Central memory CD4-positive, alpha-beta T cell (primary cell): Measurements from ENCODE around the gene MYRIP.
"Not testable (repeated sequence)": the region's sequence is repeated elsewhere in the genome, so short reads cannot be mapped to it uniquely, and the experiment has no call there.

Source experiments
- DNase-seq: peaks from one replicate; pipeline ENCODE4 v3.0.0; 2022

MYRIP gene

DNA sequence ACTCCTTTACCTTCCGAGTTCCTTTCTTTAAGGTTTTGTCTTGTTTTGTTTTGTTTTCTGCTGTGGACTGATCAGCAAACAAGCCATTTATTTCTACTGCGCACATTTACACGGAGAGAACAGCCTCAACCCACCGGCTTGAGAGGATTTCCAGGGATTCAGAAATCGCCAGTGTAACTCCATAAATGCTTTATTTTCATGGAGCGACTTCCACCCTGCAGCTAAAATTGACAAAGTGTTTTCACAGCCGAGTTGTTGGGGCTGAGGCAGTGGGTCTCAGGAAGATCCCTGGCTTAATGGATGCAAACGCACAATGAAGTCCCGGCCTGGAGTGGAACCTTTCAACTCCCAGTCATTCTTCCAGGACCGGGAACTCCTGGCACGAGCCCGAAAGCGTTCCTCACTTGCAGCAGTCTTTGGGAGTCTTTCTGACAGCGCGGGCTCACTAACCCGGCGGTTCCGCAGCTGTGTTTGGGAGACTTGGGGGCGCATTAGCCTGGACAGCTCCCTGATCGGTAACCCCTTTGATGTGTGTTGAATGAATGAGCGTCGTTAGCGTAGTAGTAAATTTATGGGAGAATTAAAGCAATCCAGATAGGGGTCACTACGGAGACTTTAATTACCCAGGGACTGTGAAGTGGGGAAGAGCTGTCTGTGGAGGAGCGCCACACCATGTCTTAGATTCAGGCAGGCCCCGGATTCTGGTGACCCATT lies 785 bp upstream of the MYRIP start:
- DNase-seq: no peak

DNA sequence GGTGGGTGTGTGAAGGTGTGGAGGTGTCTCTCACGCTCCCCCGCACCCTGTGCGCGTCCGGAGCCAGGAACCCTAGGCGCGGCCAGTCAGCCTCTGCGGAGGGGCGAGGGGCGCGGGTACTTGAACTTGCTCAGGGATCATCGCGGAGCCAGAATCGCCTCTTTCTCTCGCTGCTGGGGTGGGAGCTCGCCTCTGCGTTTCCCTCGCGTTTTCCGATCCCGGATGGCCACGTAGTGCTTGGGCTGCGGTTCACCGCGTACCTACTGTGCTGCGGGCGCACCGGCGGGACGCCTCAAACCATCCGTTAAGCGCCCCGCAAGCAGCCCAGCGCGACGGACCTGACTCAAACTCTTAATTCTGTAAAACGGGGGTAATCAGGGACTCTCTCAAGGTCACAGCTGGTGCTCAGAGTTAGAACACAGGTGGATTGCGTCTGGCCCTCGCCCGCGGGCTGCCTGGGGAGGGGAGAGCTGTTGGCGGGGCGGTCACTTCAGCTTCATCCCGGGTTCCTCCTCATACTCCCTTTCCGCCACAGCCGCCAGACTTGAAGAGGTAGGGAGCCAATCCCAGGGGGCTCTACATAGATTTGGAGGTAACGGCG lies 686 bp downstream of the MYRIP start:
- DNase-seq: no peak

DNA sequence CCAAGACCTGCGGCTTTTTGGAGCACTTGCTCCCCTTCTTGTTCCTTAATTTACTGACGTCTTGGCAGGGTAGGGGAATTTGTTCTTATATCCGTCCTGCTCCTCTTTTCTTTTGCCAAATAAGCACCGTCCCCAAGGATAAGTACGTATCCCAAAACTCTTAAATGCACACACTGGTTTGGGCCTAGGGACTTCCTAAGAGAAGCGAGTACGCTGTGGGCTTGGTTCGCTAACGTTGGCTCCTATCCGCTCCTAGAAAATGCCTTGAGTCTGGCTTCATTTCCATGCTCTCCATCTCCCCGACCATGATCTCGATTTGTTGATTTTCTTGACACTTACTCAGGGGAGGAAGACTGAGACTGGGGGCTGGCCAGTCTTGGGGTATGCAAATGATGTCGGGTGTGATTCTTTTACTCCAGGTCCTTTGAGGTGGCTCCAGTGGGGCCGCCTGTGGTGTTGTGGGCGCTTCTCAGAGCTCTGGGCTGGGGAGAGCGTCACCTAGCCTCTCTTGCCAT lies 1.3 kb downstream of the MYRIP start:
- DNase-seq: no peak

DNA sequence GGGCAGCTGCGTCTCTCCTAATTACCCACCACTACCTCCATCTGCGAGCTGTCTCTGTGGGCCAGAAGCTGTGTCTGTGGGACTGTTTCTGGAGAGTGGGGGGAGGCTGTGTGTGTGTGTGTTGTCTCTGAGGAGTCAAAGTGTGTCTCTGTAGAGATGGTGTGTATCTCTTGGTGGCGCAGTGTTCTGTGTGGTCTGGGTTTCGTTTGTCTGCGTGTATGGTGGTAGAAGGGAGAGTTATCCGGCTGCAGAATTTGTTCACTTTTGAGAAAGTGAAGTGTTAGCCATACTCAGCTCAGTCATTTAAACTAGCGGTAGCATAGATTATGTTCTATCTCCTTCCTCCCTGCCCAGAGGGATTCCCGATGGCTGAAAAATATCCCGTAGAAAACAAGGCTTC lies 2.2 kb downstream of the MYRIP start:
- DNase-seq: no peak

DNA sequence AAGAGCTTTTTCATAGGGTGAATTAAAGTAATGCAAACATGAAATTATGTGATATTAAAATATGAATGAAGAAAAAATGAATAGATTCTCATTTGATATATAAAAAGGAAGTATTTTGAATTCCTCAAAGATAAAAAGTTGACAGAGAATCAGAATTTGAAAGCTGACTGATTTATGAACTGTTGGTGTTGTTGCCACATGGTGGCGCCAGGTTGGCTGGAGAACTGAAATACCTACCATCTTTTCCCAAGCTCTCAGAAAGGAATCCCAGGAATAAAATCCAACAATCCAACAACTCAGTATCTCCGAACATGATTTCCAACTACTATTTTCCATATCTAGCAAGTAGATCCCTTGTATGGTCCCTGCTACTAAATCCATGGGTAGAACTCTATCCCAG lies 3.1 kb downstream of the MYRIP start:
- no peak for DNase-seq

DNA sequence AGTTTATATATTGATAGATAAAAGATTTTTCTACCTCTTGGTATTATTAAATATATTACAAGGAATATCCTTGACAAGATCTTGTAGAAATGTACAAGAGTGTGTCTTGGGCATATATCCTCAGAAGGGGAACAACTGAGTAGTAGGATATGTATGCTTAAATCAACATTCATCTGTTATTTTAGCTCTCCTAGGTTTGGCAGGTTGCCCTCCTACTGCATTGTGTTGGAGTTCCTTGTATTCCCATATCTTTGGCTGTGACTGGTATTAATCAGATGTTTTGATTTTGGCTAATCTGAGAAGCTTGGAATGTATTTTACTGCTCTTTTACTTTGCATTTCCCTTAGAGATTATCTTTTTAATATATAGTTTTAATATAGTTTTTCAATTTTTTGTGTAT lies 4.6 kb downstream of the MYRIP start:
- no peak for DNase-seq

DNA sequence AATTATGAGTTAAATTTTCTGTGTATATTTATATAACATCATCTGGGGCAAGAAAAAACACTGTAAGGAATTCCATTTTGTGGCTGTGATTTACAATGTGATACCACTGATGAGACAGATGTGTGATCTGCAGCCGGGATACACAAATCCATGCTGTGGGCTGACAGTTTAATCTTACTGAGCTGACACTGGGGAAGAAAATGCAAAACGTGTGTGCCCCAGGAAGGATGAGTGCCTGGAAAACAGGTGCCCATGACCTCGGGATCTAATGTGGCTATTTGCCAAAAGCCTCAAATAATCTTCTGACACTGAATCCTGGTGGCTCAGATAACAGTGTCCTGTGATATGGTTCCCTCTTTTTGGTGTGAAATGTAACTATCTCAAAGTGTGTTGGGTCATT lies 10.5 kb downstream of the MYRIP start:
- DNase-seq: no peak

DNA sequence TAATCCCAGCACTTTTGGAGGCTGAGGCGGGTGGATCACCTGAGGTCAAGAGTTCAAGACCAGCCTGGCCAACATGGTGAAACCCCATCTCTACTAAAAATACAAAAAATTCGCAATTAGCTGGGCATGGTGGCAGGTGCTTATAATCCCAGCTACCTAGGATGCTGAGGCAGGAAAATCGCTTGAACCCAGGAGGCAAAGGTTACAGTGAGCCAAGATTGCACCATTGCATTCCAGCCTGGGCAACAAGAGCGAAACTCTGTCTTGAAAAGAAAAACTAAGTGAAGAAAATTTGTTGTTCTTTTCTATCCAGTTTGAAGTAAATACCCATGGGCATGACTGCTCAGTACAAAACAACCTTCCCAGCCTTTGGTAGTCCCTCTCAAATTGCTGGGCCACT lies 24.4 kb downstream of the MYRIP start:
- not testable (repeated sequence) for DNase-seq

DNA sequence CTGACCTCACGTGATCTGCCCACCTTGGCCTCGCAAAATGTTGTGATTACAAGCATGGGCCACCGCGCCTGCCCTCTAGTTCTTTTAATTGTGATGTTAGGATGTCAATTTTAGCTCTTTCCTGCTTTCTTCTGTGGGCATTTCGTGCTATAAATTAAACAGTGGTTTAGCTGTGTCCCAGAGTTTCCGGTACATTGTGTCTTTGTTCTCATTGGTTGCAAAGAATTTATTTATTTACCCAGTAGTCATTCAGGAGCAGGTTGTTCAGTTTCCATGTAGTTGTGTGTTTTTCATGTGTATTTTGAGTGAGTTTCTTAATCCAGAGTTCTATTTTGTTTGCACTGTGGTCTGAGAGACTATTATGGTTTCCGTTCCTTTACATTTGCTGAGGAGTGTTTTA lies 30.1 kb downstream of the MYRIP start:
- DNase-seq: no peak

DNA sequence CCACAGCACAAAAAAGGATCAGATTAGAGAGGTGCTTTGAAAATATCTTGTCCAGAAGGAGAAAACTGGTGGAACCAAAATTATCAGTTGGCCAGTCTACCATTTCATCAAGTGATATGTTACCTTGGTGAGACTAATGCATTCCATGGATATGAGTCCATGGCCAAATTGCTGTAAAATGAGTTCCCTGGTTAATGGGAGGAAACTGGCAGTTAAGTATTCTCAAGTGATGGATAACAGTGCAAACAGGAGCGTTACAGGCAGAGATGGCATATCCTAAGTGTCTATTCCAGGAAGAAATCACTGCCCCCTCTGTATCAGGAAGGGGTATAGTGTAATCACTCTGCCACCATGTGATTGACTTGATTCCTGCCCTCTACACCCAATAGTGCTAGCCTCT lies 34.0 kb downstream of the MYRIP start:
- no peak for DNase-seq

DNA sequence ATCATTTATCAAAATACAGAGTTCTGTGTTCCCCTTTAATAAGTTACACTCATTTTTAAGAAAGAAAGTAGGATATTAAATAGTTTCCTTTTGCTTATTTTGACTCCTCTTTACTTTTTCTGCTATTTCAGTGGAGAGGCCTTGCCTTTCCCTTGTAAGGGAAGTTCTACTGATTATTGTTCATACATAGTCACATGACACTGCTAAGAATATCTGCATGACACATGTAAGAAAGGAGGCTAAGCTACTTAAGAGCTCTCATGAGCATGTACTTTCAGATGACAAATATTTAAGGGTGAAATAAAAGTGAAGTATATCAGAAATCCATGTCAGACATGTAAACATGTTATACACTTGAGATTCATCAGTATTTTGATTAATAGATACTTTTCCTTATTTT lies 39.0 kb downstream of the MYRIP start:
- no peak for DNase-seq

DNA sequence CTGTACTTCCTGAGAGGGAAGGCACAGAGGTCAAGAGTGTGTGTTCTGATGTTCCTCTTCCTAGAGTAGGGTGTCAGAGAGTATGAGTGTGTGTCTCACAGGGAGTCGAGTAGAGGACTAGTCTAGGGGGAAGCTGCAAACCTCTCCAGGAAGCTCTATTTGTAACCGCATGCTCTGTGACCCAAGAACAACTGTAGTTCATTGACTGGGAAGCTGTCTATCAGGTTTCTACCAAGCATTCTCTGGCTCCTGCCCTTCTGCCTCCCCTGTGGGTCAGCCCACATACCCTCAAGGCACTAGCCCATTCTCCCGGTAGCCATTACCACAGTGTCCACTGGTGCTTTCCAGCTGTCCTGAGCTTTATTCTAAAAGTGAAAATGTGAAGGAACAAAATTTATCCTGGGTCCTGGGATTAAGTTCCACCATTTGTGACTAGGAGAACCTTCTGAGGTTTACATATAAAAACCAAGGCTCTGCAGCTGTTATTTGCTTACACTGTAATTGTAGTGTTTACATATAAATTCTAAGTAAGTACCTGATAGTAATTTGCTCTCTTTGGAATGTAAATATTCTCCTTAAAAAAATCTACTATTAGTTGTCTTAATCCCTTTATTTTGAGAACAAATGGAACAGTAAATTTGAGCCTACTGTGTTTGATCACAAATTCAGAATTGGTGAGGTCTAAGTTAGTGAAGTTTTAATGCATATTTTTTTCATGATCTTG lies 40.7 kb downstream of the MYRIP start:
- DNase-seq: no peak

DNA sequence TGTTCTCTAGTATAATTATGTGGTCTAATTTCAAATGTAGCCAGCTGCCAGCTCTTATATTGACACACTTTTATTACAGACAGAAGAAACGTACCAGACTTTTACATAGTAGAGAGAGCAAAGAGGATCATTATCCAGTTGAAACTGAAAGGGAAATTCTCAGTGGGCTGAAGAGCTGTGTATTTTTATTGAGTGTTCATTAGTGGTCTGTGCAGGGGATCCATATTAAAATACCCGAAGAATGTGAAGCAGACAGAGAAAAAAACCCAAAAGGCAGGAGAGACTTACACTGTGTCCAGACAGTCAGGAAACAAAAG lies 41.3 kb downstream of the MYRIP start:
- DNase-seq: no peak

DNA sequence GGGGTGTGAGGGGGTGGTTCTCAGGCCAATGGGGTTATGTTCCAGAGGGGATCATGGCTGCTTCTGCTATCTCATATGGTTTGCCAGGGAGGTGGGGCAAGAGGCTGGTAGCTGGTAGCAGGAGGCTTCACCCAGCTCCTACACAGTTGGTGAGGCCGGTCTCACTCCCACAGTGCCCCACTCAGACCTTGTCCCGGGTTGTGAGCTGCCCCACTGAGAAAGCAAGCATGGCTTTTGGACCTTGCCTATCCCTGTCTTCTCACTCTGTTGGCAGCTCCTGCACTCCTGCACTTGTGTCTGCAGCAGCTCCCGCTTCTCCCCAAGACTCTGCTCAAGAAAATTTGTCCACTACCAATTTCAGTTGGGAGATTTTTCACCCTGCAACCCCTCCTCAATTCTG lies 46.1 kb downstream of the MYRIP start:
- no peak for DNase-seq

DNA sequence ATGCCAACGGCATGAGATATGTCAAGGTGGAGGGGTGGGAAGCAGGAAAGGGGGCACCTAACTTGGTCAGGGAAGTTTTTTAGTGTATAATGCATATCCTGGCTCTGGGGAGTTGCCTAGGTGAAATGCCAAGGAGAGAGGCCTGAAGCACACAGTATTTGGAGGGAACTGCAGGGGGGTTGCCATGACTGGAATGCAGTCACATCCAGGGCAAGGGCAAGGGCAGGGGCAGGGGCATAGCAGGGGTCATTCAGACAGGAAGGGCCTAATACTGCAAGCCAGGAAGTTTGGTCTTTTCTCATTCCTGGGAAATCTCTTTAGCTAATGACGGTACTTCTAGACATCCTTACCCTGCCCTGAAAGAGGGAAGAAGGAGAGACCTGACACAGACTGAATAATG lies 60.5 kb downstream of the MYRIP start:
- no peak for DNase-seq

DNA sequence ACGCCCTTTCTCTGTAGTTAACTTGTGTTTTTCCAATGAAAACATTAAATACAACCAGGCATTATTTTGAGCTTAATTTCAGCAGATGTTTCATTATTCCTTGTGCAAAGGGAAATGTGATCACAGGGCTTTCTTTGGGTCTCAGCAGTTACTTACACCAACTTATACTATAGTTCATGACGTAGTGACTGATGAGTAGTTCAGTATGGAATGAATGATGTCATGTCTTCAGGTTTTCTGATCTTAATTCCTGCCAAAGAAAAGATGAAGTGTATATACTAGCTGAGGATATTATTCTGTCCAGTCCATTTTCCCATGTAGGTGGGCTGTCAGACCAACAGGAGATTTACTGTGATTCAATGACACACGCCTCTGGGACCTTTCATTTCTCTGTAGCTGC lies 61.3 kb downstream of the MYRIP start:
- no peak for DNase-seq

DNA sequence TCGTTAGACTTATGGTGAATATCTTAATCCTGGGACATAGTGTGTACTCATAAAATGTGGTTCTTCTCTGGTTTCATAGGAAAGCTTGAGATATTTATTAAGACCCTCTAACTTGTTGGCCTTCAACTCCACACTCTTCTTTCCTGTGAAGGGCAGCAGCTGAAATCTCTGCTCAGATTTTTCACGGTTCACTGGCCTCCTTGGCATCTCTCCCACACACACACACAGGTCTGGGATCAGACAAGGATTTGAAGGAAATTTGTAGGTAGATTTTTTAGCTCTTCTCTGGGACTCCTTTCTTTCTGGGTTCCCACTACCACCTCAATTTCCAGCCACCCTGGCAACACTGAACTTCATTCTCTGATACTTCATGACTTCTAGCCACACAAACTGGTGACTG lies 70.2 kb downstream of the MYRIP start:
- DNase-seq: no peak

DNA sequence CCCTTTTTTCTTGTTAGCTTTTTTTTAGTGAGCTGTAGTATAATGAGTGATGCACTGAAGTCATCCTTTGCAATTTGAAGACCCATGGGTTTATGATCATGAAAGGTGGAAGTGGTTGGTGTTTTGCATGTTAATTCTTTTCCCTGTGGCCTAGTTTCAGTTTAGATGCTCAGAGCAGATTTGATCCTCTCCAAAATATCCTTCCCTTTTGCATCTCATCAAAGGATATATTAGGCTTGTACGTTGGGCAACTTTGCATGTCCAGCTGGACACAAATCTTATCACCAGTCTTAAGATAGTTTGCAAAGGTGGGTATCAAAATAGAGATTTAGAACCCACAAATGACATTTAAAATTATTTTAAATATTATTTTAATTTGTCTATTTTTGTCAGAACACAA lies 72.7 kb downstream of the MYRIP start:
- DNase-seq: no peak

DNA sequence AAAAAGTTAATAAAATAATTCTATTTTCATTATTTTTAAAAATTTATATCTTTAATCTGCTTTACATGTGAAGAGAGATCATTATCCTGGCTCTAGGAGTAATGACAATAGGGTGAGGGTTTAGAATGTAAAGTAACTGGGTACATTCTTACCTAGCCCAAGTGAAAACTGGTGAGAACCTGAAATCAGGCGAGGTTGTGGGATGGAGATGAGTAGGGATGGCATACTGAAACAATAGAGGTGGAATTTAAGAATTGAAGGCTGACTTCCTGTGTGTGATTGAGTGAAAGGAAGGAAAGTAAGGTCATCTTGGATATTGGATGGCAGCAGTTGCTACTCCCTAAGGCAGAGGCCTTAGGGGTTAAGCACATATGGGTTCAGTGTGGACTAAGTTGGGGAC lies 82.7 kb downstream of the MYRIP start:
- DNase-seq: no peak

DNA sequence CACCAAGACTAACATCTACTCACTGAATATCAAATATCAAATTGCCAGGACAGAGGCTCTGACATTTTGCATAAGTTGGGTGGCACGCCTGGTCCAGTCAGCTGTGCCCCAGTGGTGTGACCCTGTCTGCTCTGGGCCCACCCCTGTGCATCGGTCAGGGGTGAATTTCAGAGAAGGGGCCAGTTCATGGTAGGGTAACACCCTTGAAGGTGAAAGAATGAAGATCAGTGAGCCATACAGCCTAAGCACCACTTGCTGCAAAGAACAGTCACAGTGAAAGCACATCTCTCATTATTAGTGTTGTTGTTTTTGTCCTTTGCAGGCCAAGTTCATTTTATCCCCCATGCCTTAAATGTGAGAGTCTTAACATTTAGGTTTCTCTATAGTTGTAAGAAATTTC lies 86.8 kb downstream of the MYRIP start:
- DNase-seq: no peak

DNA sequence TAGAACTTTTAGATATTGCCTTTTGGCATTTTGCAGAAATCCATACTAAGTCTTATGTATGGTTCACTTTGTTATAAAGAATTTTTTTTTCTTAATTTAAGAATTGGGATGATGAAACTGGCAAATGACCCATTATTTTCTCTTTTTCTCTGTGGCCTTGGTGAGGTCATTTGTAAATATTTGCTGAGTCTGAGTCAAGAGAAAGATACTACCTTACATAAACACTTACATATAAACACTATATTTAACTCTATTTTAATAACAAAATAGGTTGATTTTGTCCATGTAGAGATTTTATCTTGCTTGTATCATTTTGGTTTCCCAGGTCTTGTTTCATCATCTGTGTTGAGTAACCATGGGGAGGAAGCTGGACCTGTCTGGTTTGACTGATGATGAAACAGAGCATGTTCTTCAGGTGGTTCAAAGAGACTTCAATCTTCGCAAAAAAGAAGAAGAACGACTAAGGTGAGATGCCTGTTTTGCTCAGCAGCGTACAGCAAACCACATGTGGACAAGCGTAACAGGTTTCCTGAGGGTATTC lies 91.1 kb downstream of the MYRIP start:
- DNase-seq: no peak

DNA sequence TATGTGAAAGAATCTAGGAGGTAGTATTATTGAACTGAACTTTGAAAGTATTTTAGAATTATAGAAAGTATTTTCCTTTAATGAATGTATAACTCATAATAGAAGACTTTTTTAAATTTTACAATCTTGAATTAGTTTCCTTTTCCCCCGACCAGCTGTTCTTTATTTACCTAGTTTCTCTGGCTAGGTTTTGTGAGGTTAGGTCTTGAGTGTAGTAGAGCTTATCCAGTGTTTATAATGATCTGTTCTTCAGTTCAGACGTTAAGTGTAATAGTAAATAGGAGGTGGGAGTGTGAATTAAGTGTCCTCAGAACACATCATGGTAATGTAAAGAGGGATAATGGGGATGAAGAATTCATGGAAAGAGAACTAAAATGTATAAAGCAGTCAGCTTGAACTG lies 93.8 kb downstream of the MYRIP start:
- no peak for DNase-seq

DNA sequence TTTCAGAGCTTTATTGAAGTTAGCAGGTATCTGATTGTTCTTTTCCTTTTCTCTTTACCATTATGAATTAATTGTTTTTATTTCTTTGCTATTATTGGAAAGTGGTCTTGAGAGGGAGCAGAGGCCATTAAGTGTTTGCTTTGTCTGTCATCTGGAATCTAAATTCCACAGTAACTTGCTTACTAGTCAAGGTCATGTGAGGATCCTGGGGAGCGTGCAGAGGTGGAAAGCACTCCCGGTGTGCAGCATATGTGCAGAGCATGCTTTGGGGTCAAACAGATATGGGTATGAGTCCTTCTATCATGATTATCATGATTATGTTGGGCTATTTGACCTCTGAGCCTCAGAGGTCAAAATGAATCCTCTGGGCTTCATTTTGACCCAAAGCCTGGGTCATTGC lies 96.4 kb downstream of the MYRIP start:
- no peak for DNase-seq

DNA sequence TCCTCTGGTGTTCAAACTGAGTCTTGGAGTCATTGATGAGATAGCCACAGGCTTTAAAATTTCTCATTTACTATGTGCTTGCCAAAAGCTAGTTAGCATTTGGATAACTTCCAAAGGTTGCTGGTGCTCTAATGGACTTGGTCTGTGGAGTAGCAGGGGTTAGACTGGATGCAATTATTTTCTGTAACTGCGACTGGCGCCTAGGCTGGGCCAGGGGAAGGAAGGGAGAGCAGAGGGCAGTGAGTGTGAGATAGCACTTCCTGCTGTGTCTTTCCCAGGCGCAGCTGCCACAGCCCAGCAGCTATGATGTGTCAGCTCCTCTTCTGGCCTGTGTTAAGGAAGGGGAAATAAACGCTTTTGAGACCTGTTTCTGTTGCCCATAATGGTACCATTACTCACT lies 98.6 kb downstream of the MYRIP start:
- no peak for DNase-seq
